Measurements from ENCODE around the gene RNF220. TPM values are rescaled to one million over a fixed set of nuclear protein-coding genes. Genes with fewer than 3 reads are reported as not detected.
"Not testable (repeated sequence)": the region's sequence is repeated elsewhere in the genome, so short reads cannot be mapped to it uniquely, and the experiment has no call there.

RNF220 gene
- total RNA-seq, 6 experiments from 2014 or later = 19.2 to 57.9 (median 23.0) TPM

DNA sequence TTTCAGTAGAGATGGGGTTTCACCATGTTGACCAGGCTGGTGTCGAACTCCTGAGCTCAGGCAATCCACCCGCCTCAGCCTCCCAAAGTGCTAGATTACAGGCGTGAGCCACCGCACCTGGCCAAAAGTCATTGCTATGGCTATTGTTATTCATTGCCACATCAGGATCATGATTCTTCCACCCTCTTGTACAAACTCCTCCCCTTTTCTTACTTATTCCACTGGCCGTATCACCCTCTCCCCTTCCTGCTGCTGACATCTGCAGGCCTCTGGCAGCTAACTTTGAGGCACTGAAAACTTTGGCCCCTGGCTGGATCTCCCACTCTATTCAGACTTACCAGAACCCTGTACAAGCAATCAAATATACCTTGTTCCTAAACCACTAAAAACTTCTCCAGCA is 258.4 kb downstream of the RNF220 start:
- DNase-seq = peak in 1 of 3 donors; percentile 8
- WGBS (ENCODE audit: insufficient coverage, low coverage, low lambda C conversion rate, missing lambda C conversion rate) = 75% methylated on average over 1 of the region's 5 CpGs
- H3K4me1 ChIP-seq = peaks cover 0 to 40% (median 18%) of the 10 kb centered on the region in 4 donors
- H3K9me3 ChIP-seq = no peaks in the 10 kb centered on the region
- H3K27ac ChIP-seq = no peak overlapping the region
- H3K36me3 ChIP-seq = peaks cover 0 to 9% (median 0%) of the 10 kb centered on the region in 4 donors
- H3K27me3 ChIP-seq = no peaks in the 10 kb centered on the region
- no peak for ATAC-seq
- H3K4me3 ChIP-seq = no peak overlapping the region
- intact Hi-C loops (cut with DNase I) = no loop called here
- TF ChIP-seq, protein P1, sequence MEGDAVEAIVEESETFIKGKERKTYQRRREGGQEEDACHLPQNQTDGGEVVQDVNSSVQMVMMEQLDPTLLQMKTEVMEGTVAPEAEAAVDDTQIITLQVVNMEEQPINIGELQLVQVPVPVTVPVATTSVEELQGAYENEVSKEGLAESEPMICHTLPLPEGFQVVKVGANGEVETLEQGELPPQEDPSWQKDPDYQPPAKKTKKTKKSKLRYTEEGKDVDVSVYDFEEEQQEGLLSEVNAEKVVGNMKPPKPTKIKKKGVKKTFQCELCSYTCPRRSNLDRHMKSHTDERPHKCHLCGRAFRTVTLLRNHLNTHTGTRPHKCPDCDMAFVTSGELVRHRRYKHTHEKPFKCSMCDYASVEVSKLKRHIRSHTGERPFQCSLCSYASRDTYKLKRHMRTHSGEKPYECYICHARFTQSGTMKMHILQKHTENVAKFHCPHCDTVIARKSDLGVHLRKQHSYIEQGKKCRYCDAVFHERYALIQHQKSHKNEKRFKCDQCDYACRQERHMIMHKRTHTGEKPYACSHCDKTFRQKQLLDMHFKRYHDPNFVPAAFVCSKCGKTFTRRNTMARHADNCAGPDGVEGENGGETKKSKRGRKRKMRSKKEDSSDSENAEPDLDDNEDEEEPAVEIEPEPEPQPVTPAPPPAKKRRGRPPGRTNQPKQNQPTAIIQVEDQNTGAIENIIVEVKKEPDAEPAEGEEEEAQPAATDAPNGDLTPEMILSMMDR (IDR thresholded peaks at IDR 0.05) = no peak
- no peak for TF ChIP-seq POLR2A (IDR thresholded peaks at IDR 0.05)

DNA sequence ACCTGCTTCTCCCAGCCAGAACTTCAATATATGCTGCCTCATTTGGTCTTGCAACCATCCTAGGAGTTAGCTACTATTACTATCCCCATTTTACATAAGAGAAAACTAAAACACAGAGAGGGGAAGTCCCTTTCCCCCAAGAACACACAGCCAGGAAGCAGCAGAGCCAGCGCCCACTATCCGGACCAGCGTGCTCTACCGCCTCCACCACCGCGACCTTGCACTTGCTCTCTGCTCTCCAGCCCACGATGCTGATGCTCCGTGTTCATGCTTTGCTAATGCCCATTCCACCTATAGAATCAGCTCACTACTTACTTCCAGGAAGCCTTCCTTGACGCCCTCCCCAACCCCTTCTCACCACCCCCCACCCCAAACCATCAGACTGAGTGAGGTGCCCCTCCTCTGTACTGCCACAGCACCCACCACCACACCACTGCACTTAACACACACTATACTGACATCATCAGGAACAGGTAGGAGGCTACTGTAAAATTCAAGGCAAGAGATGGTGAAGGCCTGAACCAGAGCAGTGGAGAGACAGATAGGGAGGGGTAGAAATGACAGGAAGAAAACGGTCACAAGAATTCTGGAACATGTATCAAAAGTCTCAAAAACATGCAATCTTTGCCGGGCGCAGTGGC is 259.8 kb downstream of the RNF220 start:
- 45% methylated on average over 8 of the region's 12 CpGs for WGBS (ENCODE audit: insufficient coverage, low coverage, low lambda C conversion rate, missing lambda C conversion rate)
- DNase-seq = peak in 1 of 3 donors; percentile 6
- intact Hi-C loops (cut with DNase I) = no loop called here

DNA sequence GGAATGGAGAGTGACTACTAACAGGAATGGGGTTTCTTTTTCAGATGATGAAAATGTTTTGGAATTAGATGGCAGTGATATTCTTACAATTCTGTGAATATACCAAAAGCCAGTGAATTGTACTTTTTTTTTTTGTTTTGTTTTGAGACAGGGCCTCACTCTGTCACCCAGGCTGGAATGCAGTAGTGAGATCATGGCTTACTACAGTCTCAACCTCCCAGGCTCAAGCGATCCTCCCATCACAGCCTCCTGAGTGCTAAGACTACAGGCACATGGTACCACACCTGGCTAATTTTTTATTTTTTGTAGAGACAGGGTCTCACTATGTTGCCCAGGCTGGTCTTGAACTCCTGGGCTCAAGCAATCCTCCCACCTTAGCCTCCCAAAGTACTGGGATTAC is 261.7 kb downstream of the RNF220 start:
- H3K9me3 ChIP-seq = not testable (repeated sequence)
- no CpG with 5 or more reads among the region's 1 CpG for WGBS (ENCODE audit: insufficient coverage, low coverage, low lambda C conversion rate, missing lambda C conversion rate)

More for the DNA sequence above, 259.8 kb downstream of the RNF220 start:
- no peaks in the 10 kb centered on the region for H3K27me3 ChIP-seq
- no peaks in the 10 kb centered on the region for H3K9me3 ChIP-seq
- peaks cover 0 to 33% (median 15%) of the 10 kb centered on the region in 4 donors for H3K4me1 ChIP-seq
- ATAC-seq = no peak
- H3K4me3 ChIP-seq = no peak overlapping the region
- H3K36me3 ChIP-seq = no peaks in the 10 kb centered on the region
- H3K27ac ChIP-seq = no peak overlapping the region
- no peak for TF ChIP-seq POLR2A (IDR thresholded peaks at IDR 0.05)
- TF ChIP-seq, protein P1 (IDR thresholded peaks at IDR 0.05) = no peak

DNA sequence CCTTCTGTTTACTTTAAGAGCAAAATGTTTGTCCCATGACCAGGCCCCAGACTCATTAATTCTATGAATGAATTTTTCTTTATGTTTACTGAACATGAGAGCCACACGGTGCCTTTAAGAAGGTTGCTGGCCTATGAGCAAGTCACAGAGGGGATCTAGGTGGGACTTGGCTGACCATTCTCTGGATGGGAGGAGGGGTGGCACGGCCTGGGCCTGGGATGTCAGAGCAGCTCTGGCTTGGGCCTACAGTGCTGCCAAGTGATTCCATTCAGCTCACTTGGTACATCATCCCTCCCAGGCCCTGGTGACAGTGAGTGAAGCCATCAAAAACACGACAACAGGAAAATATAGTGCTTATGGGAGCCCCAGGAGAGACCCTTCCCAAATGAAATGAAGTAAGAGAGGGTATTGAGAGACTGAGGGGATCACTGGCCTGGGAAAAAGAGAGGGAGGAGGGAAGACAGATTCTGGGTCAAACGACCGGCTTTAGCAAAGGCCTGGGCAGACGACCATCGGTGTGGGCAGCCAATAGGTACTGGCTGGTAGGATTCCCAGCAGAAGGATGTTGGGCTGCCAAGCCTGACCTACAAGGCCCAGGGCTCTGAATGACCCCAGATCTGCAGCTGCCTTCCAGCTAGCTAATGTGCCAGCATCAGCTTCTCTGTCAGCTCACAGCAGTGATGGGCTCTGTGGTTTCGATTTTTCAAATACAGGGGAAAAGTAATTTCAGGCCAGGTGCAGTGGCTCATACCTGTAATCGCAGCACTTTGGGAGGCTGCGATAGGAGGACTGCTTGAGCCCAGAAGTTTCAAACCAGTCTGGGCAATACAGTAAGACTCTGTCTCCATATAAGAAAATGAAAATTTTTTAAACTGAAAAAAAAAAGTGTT is 265.9 kb downstream of the RNF220 start:
- Histone ChIP-seq H3K4me3 (no peak overlapping the region), H3K9me3 (no peaks in the 10 kb centered on the region), H3K27me3 (no peaks in the 10 kb centered on the region), H3K27ac (no peak overlapping the region), H3K4me1 (peaks cover 0 to 32% (median 18%) of the 10 kb centered on the region in 4 donors), H3K36me3 (no peaks in the 10 kb centered on the region)
- no peak for TF ChIP-seq POLR2A (IDR thresholded peaks at IDR 0.05)
- TF ChIP-seq, protein P1 (IDR thresholded peaks at IDR 0.05) = no peak
- 86% methylated on average over 7 of the region's 10 CpGs for WGBS (ENCODE audit: insufficient coverage, low coverage, low lambda C conversion rate, missing lambda C conversion rate)
- intact Hi-C loops (cut with DNase I) = no loop called here
- peak in 1 of 3 donors; percentile 52 for DNase-seq
- ATAC-seq = no peak

More for the DNA sequence above, 261.7 kb downstream of the RNF220 start:
- peak in 1 of 3 donors; percentile 15 for DNase-seq
- H3K36me3 ChIP-seq; intact Hi-C loops (cut with DNase I); ATAC-seq; H3K27ac ChIP-seq; H3K27me3 ChIP-seq; H3K4me3 ChIP-seq: not testable (repeated sequence)
- peaks cover 0 to 22% (median 10%) of the 10 kb centered on the region in 4 donors for H3K4me1 ChIP-seq
